ENCODE results near the gene HMOX2. TPM values are rescaled to one million over a fixed set of nuclear protein-coding genes. Genes with fewer than 3 reads are reported as not detected.

Gene HMOX2
- total RNA-seq, 1 donor from 2014 or later: 53.8 TPM

DNA sequence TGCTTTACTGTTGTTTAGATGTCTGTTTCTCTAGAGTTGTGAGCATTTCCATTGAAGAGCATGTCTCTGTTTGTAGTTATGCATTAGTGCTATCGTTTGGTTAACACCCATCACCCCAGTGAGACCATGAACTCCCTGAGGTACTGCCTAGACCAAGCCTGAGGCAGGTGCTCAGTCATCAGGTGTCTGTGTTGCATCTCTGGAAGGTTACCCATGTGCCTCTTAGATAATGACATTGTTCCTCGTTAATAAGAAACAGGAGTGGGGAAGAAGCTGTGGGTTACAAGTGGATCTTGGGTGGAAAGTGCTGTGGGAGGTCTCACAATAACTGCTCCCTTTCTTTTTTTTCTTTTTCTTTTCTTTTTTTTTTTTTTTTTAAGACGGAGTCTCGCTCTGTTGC lies 32.2 kb upstream of the HMOX2 start:
- ATAC-seq (no peak), DNase-seq (no peak)
- no peak overlapping the region for H3K4me3 ChIP-seq
- intact Hi-C loops (cut with DNase I): no loop called here
- no peak overlapping the region for H3K27ac ChIP-seq
- TF ChIP-seq, protein P1, sequence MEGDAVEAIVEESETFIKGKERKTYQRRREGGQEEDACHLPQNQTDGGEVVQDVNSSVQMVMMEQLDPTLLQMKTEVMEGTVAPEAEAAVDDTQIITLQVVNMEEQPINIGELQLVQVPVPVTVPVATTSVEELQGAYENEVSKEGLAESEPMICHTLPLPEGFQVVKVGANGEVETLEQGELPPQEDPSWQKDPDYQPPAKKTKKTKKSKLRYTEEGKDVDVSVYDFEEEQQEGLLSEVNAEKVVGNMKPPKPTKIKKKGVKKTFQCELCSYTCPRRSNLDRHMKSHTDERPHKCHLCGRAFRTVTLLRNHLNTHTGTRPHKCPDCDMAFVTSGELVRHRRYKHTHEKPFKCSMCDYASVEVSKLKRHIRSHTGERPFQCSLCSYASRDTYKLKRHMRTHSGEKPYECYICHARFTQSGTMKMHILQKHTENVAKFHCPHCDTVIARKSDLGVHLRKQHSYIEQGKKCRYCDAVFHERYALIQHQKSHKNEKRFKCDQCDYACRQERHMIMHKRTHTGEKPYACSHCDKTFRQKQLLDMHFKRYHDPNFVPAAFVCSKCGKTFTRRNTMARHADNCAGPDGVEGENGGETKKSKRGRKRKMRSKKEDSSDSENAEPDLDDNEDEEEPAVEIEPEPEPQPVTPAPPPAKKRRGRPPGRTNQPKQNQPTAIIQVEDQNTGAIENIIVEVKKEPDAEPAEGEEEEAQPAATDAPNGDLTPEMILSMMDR (IDR thresholded peaks at IDR 0.05): no peak
- H3K27me3 ChIP-seq (ENCODE audit: low read depth): no peaks in the 10 kb centered on the region
- no peaks in the 10 kb centered on the region for H3K9me3 ChIP-seq
- H3K36me3 ChIP-seq: peaks cover 100% of the 10 kb centered on the region
- H3K4me1 ChIP-seq: no peaks in the 10 kb centered on the region

DNA sequence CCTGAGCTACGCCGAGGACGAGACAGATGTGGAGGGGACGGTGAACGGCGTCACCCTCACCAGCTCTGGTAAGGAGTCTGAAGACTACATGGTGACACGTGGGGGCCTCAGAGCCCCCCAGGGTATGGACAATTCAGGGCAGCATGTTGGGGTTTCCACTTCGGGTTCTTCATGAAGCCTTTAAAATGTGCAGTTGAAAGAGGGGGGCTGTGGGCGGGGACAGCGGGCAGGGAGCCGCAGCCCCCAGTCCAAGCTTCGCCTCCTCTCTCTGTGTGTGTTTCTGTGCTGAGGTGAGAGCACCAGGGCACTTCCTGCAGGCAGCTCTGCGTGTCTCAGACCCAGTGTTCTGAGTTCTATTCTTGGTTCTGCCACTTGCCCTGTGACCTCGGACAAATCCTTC lies 25.8 kb upstream of the HMOX2 start:
- intact Hi-C loops (cut with DNase I): no loop called here
- peaks cover 97% of the 10 kb centered on the region for H3K36me3 ChIP-seq

DNA sequence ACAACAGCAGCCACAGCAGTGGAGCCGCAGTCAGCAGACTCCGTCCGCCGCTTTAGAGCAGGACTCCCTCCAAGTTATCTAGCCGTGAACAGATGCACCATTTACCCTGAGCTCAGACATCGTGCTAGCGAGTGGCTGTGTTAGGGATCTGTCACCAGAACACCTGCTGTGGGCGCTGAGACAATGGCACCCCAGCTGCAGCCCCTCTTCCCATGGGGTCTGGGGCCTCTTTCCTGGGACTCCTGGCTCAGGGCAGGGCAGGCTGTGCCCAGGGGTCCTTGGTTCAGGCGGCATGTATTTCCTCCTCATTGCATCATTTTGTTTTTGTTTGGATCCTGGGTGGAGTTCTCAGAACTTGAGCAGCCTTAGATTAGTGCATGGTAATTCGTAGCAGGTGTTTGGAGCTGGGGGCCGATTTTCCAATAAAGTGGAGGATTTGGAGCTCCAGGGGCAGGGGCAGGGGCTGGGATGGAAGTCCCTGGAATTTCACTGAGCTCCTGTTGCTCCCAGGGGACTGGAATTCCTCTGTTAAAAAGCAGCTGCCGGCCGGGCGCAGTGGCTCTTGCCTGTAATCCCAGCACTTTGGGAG lies 25.2 kb upstream of the HMOX2 start:
- Histone ChIP-seq H3K4me3 (no peak overlapping the region), H3K9me3 (no peaks in the 10 kb centered on the region), H3K4me1 (no peaks in the 10 kb centered on the region), H3K36me3 (peaks cover 97% of the 10 kb centered on the region), H3K27ac (no peak overlapping the region), H3K27me3 (ENCODE audit: low read depth) (no peaks in the 10 kb centered on the region)
- intact Hi-C loops (cut with DNase I): no loop called here
- TF ChIP-seq, protein P1 (IDR thresholded peaks at IDR 0.05): no peak
- no peak for DNase-seq
- ATAC-seq: no peak

More for the DNA sequence above, 25.8 kb upstream of the HMOX2 start:
- TF ChIP-seq, protein P1 (IDR thresholded peaks at IDR 0.05): no peak
- Histone ChIP-seq H3K4me3 (no peak overlapping the region), H3K4me1 (no peaks in the 10 kb centered on the region), H3K9me3 (no peaks in the 10 kb centered on the region), H3K27ac (no peak overlapping the region), H3K27me3 (ENCODE audit: low read depth) (no peaks in the 10 kb centered on the region)
- no peak for DNase-seq
- no peak for ATAC-seq

DNA sequence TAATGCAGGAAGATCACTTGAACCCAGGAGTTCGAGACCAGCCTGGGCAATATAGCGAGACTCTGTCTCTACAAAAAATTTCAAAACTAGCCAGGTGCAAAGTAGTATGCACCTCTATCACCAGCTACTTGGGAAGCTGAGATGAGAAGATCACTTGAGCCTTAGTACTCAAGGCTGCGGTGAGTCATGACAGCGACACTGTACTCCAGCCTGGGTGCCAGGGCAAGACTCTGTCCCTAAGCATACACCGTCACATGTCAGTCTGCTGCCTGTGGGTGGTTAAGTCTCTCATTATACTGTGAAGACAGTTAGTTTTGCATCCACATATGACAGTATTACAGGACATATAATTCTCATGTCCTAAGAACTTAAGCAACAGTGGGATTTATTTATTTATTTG lies 23.5 kb upstream of the HMOX2 start:
- no peak for DNase-seq
- H3K4me1 ChIP-seq: no peaks in the 10 kb centered on the region
- H3K36me3 ChIP-seq: peaks cover 97% of the 10 kb centered on the region
- intact Hi-C loops (cut with DNase I): no loop called here
- H3K27ac ChIP-seq: no peak overlapping the region
- no peaks in the 10 kb centered on the region for H3K9me3 ChIP-seq
- no peak for ATAC-seq
- TF ChIP-seq, protein P1 (IDR thresholded peaks at IDR 0.05): no peak
- H3K4me3 ChIP-seq: no peak overlapping the region
- no peaks in the 10 kb centered on the region for H3K27me3 ChIP-seq (ENCODE audit: low read depth)

DNA sequence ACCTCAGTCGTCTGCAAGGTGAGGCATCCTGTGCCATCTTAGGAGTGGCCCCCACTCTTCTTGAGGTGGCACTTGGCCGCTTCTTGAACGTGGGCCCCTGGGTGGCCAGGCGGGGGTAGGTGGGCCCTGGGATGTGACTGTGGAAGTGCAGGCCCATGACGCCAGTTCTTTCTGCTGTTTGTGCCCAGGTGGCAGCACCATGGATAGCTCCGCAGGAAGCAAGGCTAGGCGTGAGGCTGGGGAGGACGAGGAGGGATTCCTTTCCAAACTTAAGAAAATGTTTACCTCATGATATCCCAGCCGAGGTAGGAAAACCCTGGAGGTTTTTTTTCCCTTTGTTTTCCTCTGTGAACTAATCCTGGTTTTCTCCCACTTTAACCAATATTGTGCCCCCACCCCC lies 21.6 kb upstream of the HMOX2 start:
- ATAC-seq: no peak
- no peak for DNase-seq
- Histone ChIP-seq H3K4me1 (peaks cover 8% of the 10 kb centered on the region), H3K27ac (no peak overlapping the region), H3K4me3 (no peak overlapping the region), H3K27me3 (ENCODE audit: low read depth) (no peaks in the 10 kb centered on the region), H3K36me3 (peaks cover 82% of the 10 kb centered on the region), H3K9me3 (no peaks in the 10 kb centered on the region)
- TF ChIP-seq, protein P1 (IDR thresholded peaks at IDR 0.05): no peak
- intact Hi-C loops (cut with DNase I): no loop called here
